IPS-15b (cell line): ENCODE measurements around the gene ATP1B1.

Source experiments
- H3K27me3 ChIP-seq: one replicate; pipeline ENCODE4 v1.6.1; 2013; ENCODE audit warnings: low read length; ENCODE audit not compliant: control insufficient read depth, insufficient read depth
- H3K36me3 ChIP-seq: one replicate; pipeline ENCODE4 v1.6.1; 2013; ENCODE audit warnings: low read length; ENCODE audit not compliant: control insufficient read depth, insufficient read depth
- H3K4me1 ChIP-seq: one replicate; pipeline ENCODE4 v1.6.1; 2013; ENCODE audit warnings: mild to moderate bottlenecking, low read length; ENCODE audit not compliant: control insufficient read depth, insufficient read depth
- H3K4me3 ChIP-seq: one replicate; pipeline ENCODE4 v1.5.1; 2013; ENCODE audit warnings: low read depth, low read length
- H3K9ac ChIP-seq: one replicate; pipeline ENCODE4 v1.6.1; 2013; ENCODE audit warnings: low read depth, mild to moderate bottlenecking, low read length
- H3K9me3 ChIP-seq: one replicate; pipeline ENCODE4 v1.6.1; 2013; ENCODE audit warnings: mild to moderate bottlenecking, low read length; ENCODE audit not compliant: control insufficient read depth, insufficient read depth

Gene ATP1B1

DNA sequence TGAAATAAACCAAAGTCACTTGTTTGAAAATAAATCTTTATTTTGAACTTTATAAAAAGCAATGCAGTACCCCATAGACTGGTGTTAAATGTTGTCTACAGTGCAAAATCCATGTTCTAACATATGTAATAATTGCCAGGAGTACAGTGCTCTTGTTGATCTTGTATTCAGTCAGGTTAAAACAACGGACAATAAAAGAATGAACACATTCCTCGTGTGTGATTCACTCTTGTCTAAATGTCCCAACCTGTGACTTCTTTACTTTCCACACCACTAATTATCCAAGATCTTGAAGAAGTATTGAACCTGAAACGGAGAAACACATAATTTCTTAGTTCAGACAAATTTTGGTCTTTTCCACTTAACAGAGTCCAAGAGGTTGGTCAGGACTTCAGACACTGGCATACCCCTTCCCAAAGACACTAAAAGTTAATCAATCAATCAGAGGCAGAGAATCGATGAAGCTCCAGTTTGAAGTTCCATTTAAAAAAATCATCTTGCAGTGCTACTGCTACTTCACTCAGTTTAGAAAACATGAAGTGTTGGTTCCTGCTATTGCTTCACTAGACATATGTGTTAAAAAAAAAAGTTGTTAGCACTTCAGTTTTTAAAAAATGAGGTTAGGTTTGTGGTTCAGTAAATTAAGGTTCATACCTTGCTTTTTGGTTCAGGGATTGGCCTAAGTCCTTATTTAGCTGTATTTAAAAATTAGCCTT lies 26.2 kb downstream of the ATP1B1 start:
- H3K9ac ChIP-seq: no peak overlapping the region
- H3K27me3 ChIP-seq: no peaks in the 10 kb centered on the region
- no peak overlapping the region for H3K4me3 ChIP-seq
- peaks cover 4% of the 10 kb centered on the region for H3K4me1 ChIP-seq
- peaks cover 6% of the 10 kb centered on the region for H3K36me3 ChIP-seq
- H3K9me3 ChIP-seq: no peaks in the 10 kb centered on the region

DNA sequence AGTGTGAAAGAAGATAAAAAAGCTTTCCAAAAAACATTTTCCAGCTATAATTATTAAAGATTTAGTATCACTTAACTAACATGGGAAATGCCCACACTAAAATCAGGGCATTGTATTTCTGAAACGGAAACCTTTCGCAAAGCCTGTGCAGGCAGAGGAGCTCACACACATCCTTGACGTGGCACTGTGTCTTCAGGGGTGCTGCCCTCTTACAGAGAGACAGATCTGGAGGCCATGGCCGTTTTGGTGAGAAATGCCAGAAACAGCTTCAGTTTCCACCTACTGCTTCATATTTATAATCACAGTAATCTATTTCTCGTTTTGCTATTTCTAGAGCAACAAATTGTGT lies 26.7 kb downstream of the ATP1B1 start:
- no peaks in the 10 kb centered on the region for H3K9me3 ChIP-seq
- no peak overlapping the region for H3K9ac ChIP-seq
- peaks cover 6% of the 10 kb centered on the region for H3K36me3 ChIP-seq
- H3K27me3 ChIP-seq: no peaks in the 10 kb centered on the region
- H3K4me1 ChIP-seq: peaks cover 4% of the 10 kb centered on the region
- H3K4me3 ChIP-seq: no peak overlapping the region

GRCh38 chr1:169133801-169134502 lies 27.5 kb downstream of the ATP1B1 start:
- Histone ChIP-seq H3K4me1 (peaks cover 4% of the 10 kb centered on the region), H3K27me3 (no peaks in the 10 kb centered on the region), H3K9ac (no peak overlapping the region), H3K36me3 (peaks cover 6% of the 10 kb centered on the region), H3K9me3 (no peaks in the 10 kb centered on the region), H3K4me3 (no peak overlapping the region)

- H3K27me3 ChIP-seq: no peaks in the 10 kb centered on the region
- H3K36me3 ChIP-seq: no peaks in the 10 kb centered on the region
- no peak overlapping the region for H3K9ac ChIP-seq
- H3K4me1 ChIP-seq: peaks cover 4% of the 10 kb centered on the region
- no peak overlapping the region for H3K4me3 ChIP-seq
- H3K9me3 ChIP-seq: no peaks in the 10 kb centered on the region
These were observed 30.9 kb downstream of the ATP1B1 start for GRCh38 chr1:169137357-169137756.

DNA sequence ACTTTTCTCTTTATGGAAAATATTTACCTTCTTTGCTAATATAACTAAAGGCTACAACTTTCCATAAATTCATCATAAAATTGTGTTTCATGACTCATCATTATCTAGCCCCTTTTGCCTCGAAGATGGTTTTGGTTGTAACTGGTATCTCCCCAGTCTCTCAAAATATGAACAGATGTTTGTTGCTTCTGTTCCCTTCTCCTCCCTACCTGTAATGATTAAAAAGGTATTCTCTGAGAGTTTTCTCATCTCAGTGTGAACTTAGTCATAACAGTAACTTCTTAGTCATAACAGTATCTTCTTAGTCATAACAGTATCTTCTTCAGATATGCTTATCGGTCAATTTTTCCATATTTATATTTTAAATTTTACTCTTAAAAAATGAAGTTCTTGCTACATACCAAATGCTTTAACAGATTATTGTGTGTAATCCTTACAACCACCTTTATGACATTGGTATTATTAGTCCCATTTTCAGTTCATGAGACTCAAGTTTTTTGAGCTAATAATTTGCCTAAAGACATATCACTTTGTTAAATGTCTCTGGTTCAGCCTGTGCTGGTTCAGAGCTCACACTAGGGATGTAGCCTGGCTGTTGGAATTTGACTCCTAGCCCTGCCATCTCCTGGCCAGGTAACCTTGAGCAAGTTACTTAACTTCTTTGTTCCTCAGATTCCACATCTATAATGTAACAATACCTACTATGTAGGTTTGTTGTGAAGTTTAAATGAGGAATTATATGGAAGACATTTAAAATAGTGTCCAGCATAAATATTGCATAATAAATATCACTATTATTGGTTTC lies 32.6 kb downstream of the ATP1B1 start:
- H3K27me3 ChIP-seq: no peaks in the 10 kb centered on the region
- H3K36me3 ChIP-seq: no peaks in the 10 kb centered on the region
- H3K9me3 ChIP-seq: no peaks in the 10 kb centered on the region
- no peaks in the 10 kb centered on the region for H3K4me1 ChIP-seq
- H3K4me3 ChIP-seq: no peak overlapping the region
- no peak overlapping the region for H3K9ac ChIP-seq

DNA sequence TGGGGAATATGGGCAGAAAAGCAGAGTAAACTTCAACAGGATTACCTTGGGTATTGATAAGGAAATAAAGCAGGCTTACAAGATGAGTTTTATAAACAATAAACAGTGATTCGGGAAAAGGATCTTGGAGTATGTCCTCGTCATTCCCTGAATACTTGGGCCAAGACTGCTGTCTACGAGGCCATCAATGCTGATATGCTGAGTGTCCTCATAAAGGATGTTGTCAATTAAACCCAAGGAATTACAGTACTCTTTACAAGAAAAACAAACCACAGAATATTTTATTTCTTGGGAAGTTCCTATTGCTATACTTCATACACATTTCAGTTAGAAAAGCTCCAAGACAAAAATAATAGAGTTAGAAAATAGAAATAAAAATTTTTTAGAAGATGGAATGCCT lies 34.9 kb downstream of the ATP1B1 start:
- Histone ChIP-seq H3K36me3 (no peaks in the 10 kb centered on the region), H3K9me3 (no peaks in the 10 kb centered on the region), H3K4me3 (no peak overlapping the region), H3K9ac (no peak overlapping the region), H3K27me3 (no peaks in the 10 kb centered on the region), H3K4me1 (no peaks in the 10 kb centered on the region)

- H3K4me3 ChIP-seq: no peak overlapping the region
- H3K9ac ChIP-seq: no peak overlapping the region
- H3K27me3 ChIP-seq: no peaks in the 10 kb centered on the region
- H3K9me3 ChIP-seq: no peaks in the 10 kb centered on the region
- H3K36me3 ChIP-seq: no peaks in the 10 kb centered on the region
- no peaks in the 10 kb centered on the region for H3K4me1 ChIP-seq
These were observed 35.6 kb downstream of the ATP1B1 start for GRCh38 chr1:169142129-169142528.

GRCh38 chr1:169143346-169143745 lies 36.9 kb downstream of the ATP1B1 start:
- Histone ChIP-seq H3K36me3 (no peaks in the 10 kb centered on the region), H3K4me3 (no peak overlapping the region), H3K9ac (no peak overlapping the region), H3K9me3 (no peaks in the 10 kb centered on the region), H3K4me1 (no peaks in the 10 kb centered on the region), H3K27me3 (no peaks in the 10 kb centered on the region)

GRCh38 chr1:169143984-169144383 lies 37.5 kb downstream of the ATP1B1 start:
- Histone ChIP-seq H3K9ac (no peak overlapping the region), H3K27me3 (no peaks in the 10 kb centered on the region), H3K36me3 (no peaks in the 10 kb centered on the region), H3K4me3 (no peak overlapping the region), H3K9me3 (no peaks in the 10 kb centered on the region), H3K4me1 (no peaks in the 10 kb centered on the region)

- Histone ChIP-seq H3K27me3 (no peaks in the 10 kb centered on the region), H3K9ac (no peak overlapping the region), H3K9me3 (no peaks in the 10 kb centered on the region), H3K4me1 (no peaks in the 10 kb centered on the region), H3K36me3 (no peaks in the 10 kb centered on the region), H3K4me3 (no peak overlapping the region)
These were observed 38.6 kb downstream of the ATP1B1 start for GRCh38 chr1:169144941-169145626.

GRCh38 chr1:169146576-169147214 lies 40.2 kb downstream of the ATP1B1 start:
- no peak overlapping the region for H3K4me3 ChIP-seq
- H3K27me3 ChIP-seq: no peaks in the 10 kb centered on the region
- no peaks in the 10 kb centered on the region for H3K9me3 ChIP-seq
- no peaks in the 10 kb centered on the region for H3K4me1 ChIP-seq
- no peaks in the 10 kb centered on the region for H3K36me3 ChIP-seq
- H3K9ac ChIP-seq: no peak overlapping the region
